H9 (cell line): Measurements from ENCODE around the gene PANK2. TPM values are rescaled to one million over a fixed set of nuclear protein-coding genes. Genes with fewer than 3 reads are reported as not detected.

Experiments used
- DNase-seq: peaks from one replicate; pipeline ENCODE4 v3.0.0-alpha.2; 2017
- H2AFZ ChIP-seq: one replicate; pipeline ENCODE4 v1.6.1; 2013; ENCODE audit warnings: mild to moderate bottlenecking, low read length, control low read depth, moderate library complexity
- H2AK5ac ChIP-seq: 2 replicates; pipeline ENCODE4 v1.6.1; 2013; ENCODE audit warnings: low read length, control low read depth, mixed read lengths; ENCODE audit not compliant: insufficient read length
- H2BK120ac ChIP-seq: one replicate; pipeline ENCODE4 v1.6.1; 2013; ENCODE audit warnings: low read depth, mild to moderate bottlenecking, low read length, control low read depth, inconsistent platforms; ENCODE audit not compliant: poor library complexity, severe bottlenecking
- H2BK12ac ChIP-seq: 2 replicates; pipeline ENCODE4 v1.6.1; 2013; ENCODE audit warnings: low read length, control low read depth, mixed read lengths, low read depth; ENCODE audit not compliant: insufficient read length
- H2BK15ac ChIP-seq: 2 replicates; pipeline ENCODE4 v1.6.1; 2013; ENCODE audit warnings: low read depth, low read length, control low read depth
- H2BK20ac ChIP-seq: one replicate; pipeline ENCODE4 v1.6.1; 2013; ENCODE audit warnings: low read depth, mild to moderate bottlenecking, low read length, control low read depth, inconsistent platforms; ENCODE audit not compliant: poor library complexity, severe bottlenecking
- H2BK5ac ChIP-seq: 2 replicates; pipeline ENCODE4 v1.6.1; 2013; ENCODE audit warnings: low read length, control low read depth, mixed read lengths; ENCODE audit not compliant: insufficient read length
- H3K14ac ChIP-seq: 2 replicates; pipeline ENCODE4 v1.6.1; 2013; ENCODE audit warnings: low read length, control low read depth; ENCODE audit not compliant: insufficient read depth
- H3K18ac ChIP-seq: 2 replicates; pipeline ENCODE4 v1.6.1; 2013; ENCODE audit warnings: low read depth, mild to moderate bottlenecking, mixed read lengths, low read length, control low read depth; ENCODE audit not compliant: insufficient read length
- H3K23ac ChIP-seq: 2 replicates; pipeline ENCODE4 v1.6.1; 2013; ENCODE audit warnings: low read length, control low read depth, mixed read lengths, low read depth; ENCODE audit not compliant: insufficient read length
- H3K23me2 ChIP-seq: 2 replicates; pipeline ENCODE4 v1.6.1; 2013; ENCODE audit warnings: low read depth, mild to moderate bottlenecking, mixed read lengths, low read length, control low read depth; ENCODE audit not compliant: insufficient read length, poor library complexity, severe bottlenecking
- H3K27ac ChIP-seq: 2 replicates; pipeline ENCODE4 v1.5.1; 2013; ENCODE audit warnings: low read length, control low read depth, mixed read lengths, low read depth; ENCODE audit not compliant: insufficient read length
- H3K27me3 ChIP-seq: 2 replicates; pipeline ENCODE4 v1.6.1; 2013; ENCODE audit warnings: low read length, control low read depth, inconsistent platforms; ENCODE audit not compliant: insufficient read depth
- H3K4ac ChIP-seq: 2 replicates; pipeline ENCODE4 v1.6.1; 2013; ENCODE audit warnings: low read depth, mild to moderate bottlenecking, control low read depth, inconsistent platforms, low read length, moderate library complexity
- H3K4me1 ChIP-seq: 2 replicates; pipeline ENCODE4 v1.6.1; 2013; ENCODE audit warnings: low read length, control low read depth, inconsistent platforms; ENCODE audit not compliant: insufficient read depth
- H3K4me2 ChIP-seq: 2 replicates; pipeline ENCODE4 v1.6.1; 2013; ENCODE audit warnings: low read length, control low read depth, mixed read lengths; ENCODE audit not compliant: insufficient read length, insufficient read depth
- H3K56ac ChIP-seq: 2 replicates; pipeline ENCODE4 v1.6.1; 2013; ENCODE audit warnings: low read depth, mild to moderate bottlenecking, mixed read lengths, low read length, control low read depth; ENCODE audit not compliant: insufficient read length
- H3K79me1 ChIP-seq: 2 replicates; pipeline ENCODE4 v1.6.1; 2013; ENCODE audit warnings: low read depth, mild to moderate bottlenecking, moderate library complexity, low read length, control low read depth, inconsistent platforms; ENCODE audit not compliant: insufficient read depth, poor library complexity, severe bottlenecking
- H3K79me2 ChIP-seq: 2 replicates; pipeline ENCODE4 v1.6.1; 2013; ENCODE audit warnings: low read length, control low read depth, inconsistent platforms; ENCODE audit not compliant: insufficient read depth
- H3K9ac ChIP-seq: 2 replicates; pipeline ENCODE4 v1.6.1; 2013; ENCODE audit warnings: low read length, control low read depth, mixed read lengths; ENCODE audit not compliant: insufficient read length; ENCODE audit errors: extremely low read depth
- H3K9me3 ChIP-seq: one replicate; pipeline ENCODE4 v1.6.1; 2013; ENCODE audit warnings: low read depth, low read length, inconsistent platforms; ENCODE audit not compliant: control insufficient read depth
- H3T11ph ChIP-seq: one replicate; pipeline ENCODE4 v1.6.1; 2013; ENCODE audit warnings: mild to moderate bottlenecking, low read length, control low read depth, inconsistent platforms
- H4K20me1 ChIP-seq: one replicate; pipeline ENCODE4 v1.6.1; 2013; ENCODE audit not compliant: control insufficient read depth, insufficient read length, insufficient read depth
- H4K5ac ChIP-seq: 2 replicates; pipeline ENCODE4 v1.6.1; 2013; ENCODE audit warnings: low read depth, mild to moderate bottlenecking, mixed read lengths, low read length, control low read depth; ENCODE audit not compliant: insufficient read length
- H4K8ac ChIP-seq: replicated peaks from 2 replicates; pipeline ENCODE4 v1.6.1; 2013; ENCODE audit warnings: low read length, control low read depth, mixed read lengths, low read depth; ENCODE audit not compliant: insufficient read length
- H4K91ac ChIP-seq: 2 replicates; pipeline ENCODE4 v1.6.1; 2013; ENCODE audit warnings: low read depth, mild to moderate bottlenecking, moderate library complexity, mixed read lengths, low read length, control low read depth; ENCODE audit not compliant: insufficient read length
- H3K27ac Mint-ChIP-seq, 3 experiments: 2 replicates in 2 of 3; 3 replicates in 1 of 3; pipeline ENCODE4 v1.8.0; 2020 to 2021; ENCODE audit warnings: mixed read lengths in 3 of 3, mild to moderate bottlenecking in 1 of 3, moderate library complexity in 1 of 3
- H3K27me3 Mint-ChIP-seq: 2 replicates; pipeline ENCODE4 v1.8.0; 2021; ENCODE audit warnings: low read depth, mild to moderate bottlenecking, moderate library complexity, mixed read lengths
- H3K36me3 Mint-ChIP-seq, 3 experiments: 2 replicates in 2 of 3; 3 replicates in 1 of 3; pipeline ENCODE4 v1.8.0; 2020 to 2021; ENCODE audit warnings: low read depth in 3 of 3, mixed read lengths in 3 of 3; ENCODE audit not compliant: insufficient read depth in 1 of 3
- H3K4me1 Mint-ChIP-seq, 2 experiments: 2 replicates each; pipeline ENCODE4 v1.8.0; 2020; ENCODE audit warnings: mixed read lengths in 2 of 2
- H3K4me3 Mint-ChIP-seq, 2 experiments: 2 replicates in 1 of 2; 3 replicates in 1 of 2; pipeline ENCODE4 v1.8.0; 2020 to 2021; ENCODE audit warnings: mild to moderate bottlenecking in 2 of 2, mixed read lengths in 2 of 2, moderate library complexity in 1 of 2
- H3K9me3 Mint-ChIP-seq, 2 experiments: 2 replicates in 1 of 2; 3 replicates in 1 of 2; pipeline ENCODE4 v1.8.0; 2020; ENCODE audit warnings: mild to moderate bottlenecking in 2 of 2, mixed read lengths in 2 of 2, moderate library complexity in 1 of 2
- WGBS: extraction: QIAGEN DNeasy Blood & Tissue Kit; methylation state at CpG from one replicate; pipeline ENCODE4 v1.1.7; 2013; ENCODE audit warnings: missing lambda C conversion rate, low lambda C conversion rate, mixed read lengths; ENCODE audit not compliant: insufficient read length; ENCODE audit errors: extremely low coverage; 5-methylcytosine and 5-hydroxymethylcytosine counted together
- total RNA-seq: library from RNA; stranded (reverse); gene quantifications from 2 replicates; pipeline ENCODE4 v1.2.1, GENCODE V29; 2021
- TF ChIP-seq, protein P1 (sequence below): fragments of 200-600 bp; sonication (generic); conservative IDR thresholded peaks from 3 replicates; pipeline ENCODE4 v1.8.0; 2021; ENCODE audit warnings: antibody characterized with exemption, mild to moderate bottlenecking

PANK2 gene
- total RNA-seq, 1 experiment from 2014 or later: 65.4 TPM

DNA sequence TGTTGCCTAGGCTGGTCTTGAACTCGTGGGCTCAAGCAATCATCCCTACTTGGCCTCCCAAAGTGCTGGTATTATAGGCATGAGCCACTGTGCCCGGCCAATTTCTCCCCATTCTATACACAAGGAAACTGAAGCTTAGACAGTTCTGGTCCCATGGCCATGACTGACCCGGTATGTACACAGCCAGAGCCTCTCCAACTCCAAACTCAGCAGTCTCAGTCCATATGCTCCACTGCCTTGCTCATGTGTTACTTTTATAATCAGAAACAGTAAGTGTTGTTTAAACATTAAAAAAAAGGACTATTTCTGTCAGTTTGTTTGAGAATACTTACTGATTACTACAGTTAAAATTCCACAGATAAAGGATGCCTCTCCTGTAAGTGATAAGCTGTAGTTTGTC lies 75.5 kb downstream of the PANK2 start:
- TF ChIP-seq, protein P1, sequence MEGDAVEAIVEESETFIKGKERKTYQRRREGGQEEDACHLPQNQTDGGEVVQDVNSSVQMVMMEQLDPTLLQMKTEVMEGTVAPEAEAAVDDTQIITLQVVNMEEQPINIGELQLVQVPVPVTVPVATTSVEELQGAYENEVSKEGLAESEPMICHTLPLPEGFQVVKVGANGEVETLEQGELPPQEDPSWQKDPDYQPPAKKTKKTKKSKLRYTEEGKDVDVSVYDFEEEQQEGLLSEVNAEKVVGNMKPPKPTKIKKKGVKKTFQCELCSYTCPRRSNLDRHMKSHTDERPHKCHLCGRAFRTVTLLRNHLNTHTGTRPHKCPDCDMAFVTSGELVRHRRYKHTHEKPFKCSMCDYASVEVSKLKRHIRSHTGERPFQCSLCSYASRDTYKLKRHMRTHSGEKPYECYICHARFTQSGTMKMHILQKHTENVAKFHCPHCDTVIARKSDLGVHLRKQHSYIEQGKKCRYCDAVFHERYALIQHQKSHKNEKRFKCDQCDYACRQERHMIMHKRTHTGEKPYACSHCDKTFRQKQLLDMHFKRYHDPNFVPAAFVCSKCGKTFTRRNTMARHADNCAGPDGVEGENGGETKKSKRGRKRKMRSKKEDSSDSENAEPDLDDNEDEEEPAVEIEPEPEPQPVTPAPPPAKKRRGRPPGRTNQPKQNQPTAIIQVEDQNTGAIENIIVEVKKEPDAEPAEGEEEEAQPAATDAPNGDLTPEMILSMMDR: no peak
- H3K9ac ChIP-seq: no peak overlapping the region
- H3T11ph ChIP-seq: no peak overlapping the region
- H3K56ac ChIP-seq: no peak overlapping the region
- H2AFZ ChIP-seq: no peak overlapping the region
- no peak overlapping the region for H2BK12ac ChIP-seq
- no peak overlapping the region for H4K5ac ChIP-seq
- no peak overlapping the region for H2AK5ac ChIP-seq
- H3K14ac ChIP-seq: no peak overlapping the region
- no peak overlapping the region for H3K4ac ChIP-seq
- no peaks in the 10 kb centered on the region for H4K20me1 ChIP-seq
- no peak for DNase-seq
- Mint-ChIP-seq H3K9me3 (no peaks in the 10 kb centered on the region), H3K27ac (no peak overlapping the region), H3K27me3 (no peaks in the 10 kb centered on the region), H3K4me1 (peaks cover 4% of the 10 kb centered on the region in 2 experiments; a peak in 2 of 4 replicates), H3K4me3 (no peak overlapping the region), H3K36me3 (peaks cover 0 to 5% (median 3%) of the 10 kb centered on the region in 3 experiments; a peak in 4 of 7 replicates)
- no CpG with 5 or more reads among the region's 3 CpGs for WGBS
- no peaks in the 10 kb centered on the region for H3K4me1 ChIP-seq
- H3K27ac ChIP-seq: no peak overlapping the region
- no peak overlapping the region for H3K18ac ChIP-seq
- H2BK120ac ChIP-seq: no peak overlapping the region
- no peaks in the 10 kb centered on the region for H3K79me2 ChIP-seq
- no peak overlapping the region for H3K4me2 ChIP-seq
- no peak overlapping the region for H2BK20ac ChIP-seq
- H4K91ac ChIP-seq: no peak overlapping the region
- H3K9me3 ChIP-seq: no peaks in the 10 kb centered on the region
- H3K79me1 ChIP-seq: no peaks in the 10 kb centered on the region
- no peaks in the 10 kb centered on the region for H3K27me3 ChIP-seq
- no peak overlapping the region for H3K23ac ChIP-seq
- no peak overlapping the region for H2BK5ac ChIP-seq
- H2BK15ac ChIP-seq: no peak overlapping the region
- H3K23me2 ChIP-seq: no peaks in the 10 kb centered on the region
- H4K8ac ChIP-seq: no peak overlapping the region
